Hippocampal formation (tissue), 2 donors: Measurements from ENCODE around the gene SYNE4.

Experiments
- DNase-seq, 2 donors: peaks; one replicate each; lab custom pipeline; 2025; lab: John Stamatoyannopoulos, UW

Gene SYNE4

GRCh38 chr19:36025541-36025940 lies 16.9 kb upstream of the SYNE4 start:
- no peak for DNase-seq

DNA sequence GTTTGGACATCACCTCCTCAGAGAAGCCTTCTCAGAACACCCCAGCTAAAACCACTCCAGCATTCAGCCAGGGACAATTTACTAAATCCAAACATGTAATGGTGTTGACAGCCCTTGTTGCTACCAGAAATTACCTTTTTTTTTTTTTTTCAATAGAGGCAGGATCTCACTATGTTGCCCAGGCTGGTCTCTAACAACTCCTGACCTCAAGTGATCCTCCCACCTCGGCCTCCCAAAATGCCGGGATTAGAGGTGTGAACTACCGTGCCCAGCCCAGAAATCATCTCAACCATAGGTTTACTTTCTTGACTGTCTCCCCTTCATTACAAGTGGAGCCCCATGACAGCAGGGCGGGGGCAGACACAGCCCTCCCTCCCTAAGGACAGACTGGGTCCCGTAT lies 14.8 kb upstream of the SYNE4 start:
- DNase-seq = no peak

- no peak for DNase-seq
These were observed 10.6 kb upstream of the SYNE4 start for GRCh38 chr19:36019061-36019670.

- peak; percentile 99 for DNase-seq
These were observed 5.7 kb upstream of the SYNE4 start, which contains the start of gene ALKBH6 for GRCh38 chr19:36014012-36014924. Gene ALKBH6, minus strand, starts transcription at chr19:36014213. Its CDS starts 816 bp downstream, at chr19:36013397.

- no peak for DNase-seq
These were observed 4.8 kb upstream of the SYNE4 start for GRCh38 chr19:36013280-36014011.

DNA sequence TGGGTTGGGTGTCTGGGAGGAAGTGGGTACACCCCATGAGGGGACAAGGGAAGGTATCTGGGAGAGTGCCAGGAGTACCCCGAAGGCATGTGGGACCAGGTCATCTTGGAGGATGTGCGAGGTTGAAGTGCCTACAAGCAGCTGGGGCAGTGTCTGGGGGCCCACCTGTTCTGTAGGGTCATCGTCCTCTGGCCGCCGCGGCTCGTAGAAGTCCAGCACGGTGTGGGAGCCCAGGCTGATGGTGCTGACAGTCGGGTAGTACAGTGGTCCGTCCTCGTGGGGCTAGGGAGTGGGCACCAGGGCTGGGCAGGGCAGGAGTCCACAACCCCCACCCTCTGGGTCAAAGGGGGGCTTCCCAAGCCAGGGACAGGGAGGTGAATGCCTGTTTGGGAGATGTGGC lies 1.8 kb upstream of the SYNE4 start:
- DNase-seq = no peak

- DNase-seq = no peak
These were observed 1.2 kb upstream of the SYNE4 start for GRCh38 chr19:36009633-36010379.

DNA sequence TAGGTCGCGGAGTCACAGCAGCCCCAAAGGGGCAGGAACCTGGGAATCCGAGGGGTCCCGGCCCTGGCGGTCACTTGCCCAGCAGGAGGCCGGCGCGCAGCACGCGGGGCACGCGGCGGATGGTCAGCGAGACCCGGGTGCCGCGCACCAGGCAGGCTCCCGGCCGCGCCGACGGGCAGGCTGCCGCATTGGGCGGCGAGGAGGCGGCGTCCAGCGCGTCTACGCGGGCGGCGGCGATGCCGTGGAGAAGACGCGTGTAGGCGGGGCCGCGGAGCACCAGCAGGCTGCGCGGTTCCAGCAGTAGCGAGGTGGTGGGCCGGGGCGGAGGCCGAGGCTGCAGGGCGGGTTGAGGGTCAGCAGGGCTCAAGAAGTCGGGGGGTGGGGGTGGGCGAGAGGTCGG lies 607 bp upstream of the SYNE4 start:
- peak; percentile 25 to 38 for DNase-seq

DNA sequence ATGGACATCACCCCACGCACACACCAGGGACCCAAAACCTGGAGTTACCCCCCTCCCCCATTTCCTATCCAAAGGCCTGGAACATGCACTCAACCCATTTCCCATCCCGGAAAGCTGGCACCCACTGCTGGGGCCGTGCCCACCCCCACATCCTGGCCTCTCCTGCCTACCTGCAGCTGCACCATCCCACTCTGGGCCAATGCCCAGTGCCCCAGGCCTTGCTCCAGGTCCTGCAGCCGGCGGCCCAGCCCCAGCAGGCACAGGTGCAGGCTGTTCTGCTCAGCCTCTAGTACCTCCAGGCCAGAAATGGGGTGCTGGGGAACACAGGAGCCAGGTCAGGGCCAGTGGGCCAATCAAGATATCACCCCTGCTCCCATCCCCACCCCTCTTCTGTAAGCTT lies 1.7 kb downstream of the SYNE4 start:
- no peak for DNase-seq

DNA sequence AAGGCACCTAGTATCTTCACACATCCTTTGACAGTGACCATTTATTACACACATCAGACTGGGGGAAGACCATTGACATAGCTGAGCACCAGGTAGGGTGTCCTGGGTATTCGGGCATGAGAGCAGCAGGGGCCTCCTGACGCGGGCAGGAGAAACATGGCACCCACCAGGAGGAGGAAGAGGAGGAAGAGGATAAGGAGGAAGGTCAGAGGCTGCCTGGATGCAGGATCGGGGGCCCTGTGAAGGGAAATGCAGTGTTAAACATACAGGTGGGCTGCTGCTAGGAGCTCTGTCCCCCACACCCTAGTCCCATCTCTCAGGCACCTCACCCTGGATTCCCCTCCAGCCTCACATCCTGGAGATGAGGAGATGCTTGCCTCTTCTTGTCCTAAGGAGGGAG lies 5.3 kb downstream of the SYNE4 start:
- no peak for DNase-seq

DNA sequence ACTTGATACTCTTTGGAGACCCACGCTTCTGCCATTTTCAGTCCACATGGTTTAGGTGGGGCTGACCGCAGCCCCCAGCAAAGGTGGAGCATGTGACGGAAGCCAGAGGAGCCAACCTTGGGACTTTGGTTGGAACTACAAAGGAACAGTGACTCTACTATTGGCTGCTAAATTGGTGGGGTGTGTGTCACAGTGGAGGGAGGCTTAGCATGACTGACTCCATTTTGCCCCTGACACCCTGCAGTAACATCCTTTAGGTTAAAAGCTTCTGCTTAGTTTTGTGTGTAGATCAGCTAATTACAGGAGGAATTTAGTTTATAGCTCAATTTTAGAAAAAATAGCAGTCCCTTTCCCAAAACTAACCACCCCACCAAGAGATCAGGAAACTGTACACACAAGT lies 7.0 kb downstream of the SYNE4 start:
- DNase-seq = no peak

DNA sequence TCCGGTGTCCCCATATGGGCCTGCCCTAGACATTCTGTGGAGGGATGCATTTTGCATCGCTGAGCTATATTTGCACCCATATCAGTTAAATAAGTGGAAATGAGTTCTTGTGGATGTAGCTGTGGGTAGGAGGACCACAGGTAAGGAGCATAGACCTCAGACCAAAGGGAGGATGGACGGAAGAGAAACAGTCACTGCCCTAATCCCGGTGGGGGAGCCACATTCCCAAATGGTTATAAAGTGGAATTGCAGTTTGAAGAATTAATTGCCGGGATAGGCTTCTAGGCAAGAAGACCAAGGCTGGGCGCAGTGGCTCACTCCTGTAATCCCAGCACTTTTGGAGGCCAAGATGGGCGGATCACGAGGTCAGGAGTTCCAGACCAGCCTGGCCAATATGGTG lies 11.8 kb downstream of the SYNE4 start:
- DNase-seq = no peak

GRCh38 chr19:35995048-35995993 lies 13.3 kb downstream of the SYNE4 start, which contains the start of gene SDHAF1:
Gene SDHAF1, plus strand, starts transcription at chr19:35995188. Its CDS starts 87 bp downstream, at chr19:35995275.
- peak; percentile 94 to 95 for DNase-seq

- peak in 1 of 2 donors; percentile 14 for DNase-seq
These were observed 14.6 kb downstream of the SYNE4 start for GRCh38 chr19:35993923-35994598.

- no peak for DNase-seq
These were observed 15.5 kb downstream of the SYNE4 start for GRCh38 chr19:35992907-35993765.

DNA sequence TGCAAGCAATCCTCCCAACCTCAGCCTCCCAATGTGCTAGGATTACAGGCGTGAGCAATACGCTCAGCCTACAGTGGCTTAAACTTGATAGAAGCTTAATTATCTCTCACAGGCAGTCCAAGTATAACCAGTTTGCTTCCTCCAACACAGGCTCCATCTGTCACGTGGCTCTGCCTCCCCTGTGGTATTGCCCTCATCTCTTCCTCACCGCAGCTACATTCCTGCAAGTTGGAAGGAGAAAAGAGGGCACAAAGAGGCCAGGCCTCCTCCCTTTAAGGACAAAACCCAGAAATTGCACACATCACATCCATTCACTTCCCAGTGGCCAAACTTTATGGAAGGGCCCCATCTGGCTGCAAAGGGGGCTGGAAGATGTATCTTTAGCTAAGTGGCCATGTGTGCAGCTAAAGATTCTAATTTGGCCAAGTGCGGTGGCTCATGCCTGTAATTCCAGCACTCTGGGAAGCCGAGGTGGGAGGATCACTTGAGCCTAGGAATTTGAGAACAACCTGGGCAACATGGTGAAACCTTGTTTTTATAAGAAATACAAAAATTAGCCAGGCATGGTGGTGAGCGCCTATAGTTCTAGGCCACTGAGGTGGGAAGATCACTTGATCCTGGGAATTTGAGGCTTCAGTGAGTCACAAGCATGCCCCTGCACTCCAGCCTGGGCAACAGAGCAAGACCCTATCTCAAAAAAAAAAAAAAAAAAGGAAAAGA lies 16.7 kb downstream of the SYNE4 start:
- no peak for DNase-seq

- no peak for DNase-seq
These were observed 17.6 kb downstream of the SYNE4 start for GRCh38 chr19:35990771-35991730.
